Central memory CD4-positive, alpha-beta T cell (primary cell): ENCODE results near the gene COPS3.
"Not testable (repeated sequence)": the region's sequence is repeated elsewhere in the genome, so short reads cannot be mapped to it uniquely, and the experiment has no call there.

Source experiments
- DNase-seq: peaks from one replicate; pipeline ENCODE4 v3.0.0; 2022

COPS3 gene

DNA sequence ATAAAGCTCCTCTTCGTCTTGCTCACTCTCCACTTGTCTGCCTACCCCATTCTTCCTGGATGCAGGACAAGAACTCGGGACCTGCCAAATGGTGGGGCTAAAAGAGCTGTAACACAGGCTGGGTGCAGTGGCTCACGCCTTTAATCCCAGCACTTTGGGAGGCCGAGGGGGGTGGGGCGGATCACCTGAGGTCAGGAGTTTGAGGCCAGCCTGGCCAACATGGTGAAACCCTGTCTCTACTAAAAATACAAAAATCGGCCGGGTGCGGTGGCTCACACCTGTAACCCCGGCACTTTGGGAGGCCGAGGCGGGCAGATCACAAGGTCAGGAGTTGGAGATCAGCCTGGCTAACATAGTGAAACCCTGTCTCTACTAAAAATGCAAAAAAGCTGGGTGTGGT is 20.6 kb upstream of the COPS3 start:
- DNase-seq, result not testable (repeated sequence)

DNA sequence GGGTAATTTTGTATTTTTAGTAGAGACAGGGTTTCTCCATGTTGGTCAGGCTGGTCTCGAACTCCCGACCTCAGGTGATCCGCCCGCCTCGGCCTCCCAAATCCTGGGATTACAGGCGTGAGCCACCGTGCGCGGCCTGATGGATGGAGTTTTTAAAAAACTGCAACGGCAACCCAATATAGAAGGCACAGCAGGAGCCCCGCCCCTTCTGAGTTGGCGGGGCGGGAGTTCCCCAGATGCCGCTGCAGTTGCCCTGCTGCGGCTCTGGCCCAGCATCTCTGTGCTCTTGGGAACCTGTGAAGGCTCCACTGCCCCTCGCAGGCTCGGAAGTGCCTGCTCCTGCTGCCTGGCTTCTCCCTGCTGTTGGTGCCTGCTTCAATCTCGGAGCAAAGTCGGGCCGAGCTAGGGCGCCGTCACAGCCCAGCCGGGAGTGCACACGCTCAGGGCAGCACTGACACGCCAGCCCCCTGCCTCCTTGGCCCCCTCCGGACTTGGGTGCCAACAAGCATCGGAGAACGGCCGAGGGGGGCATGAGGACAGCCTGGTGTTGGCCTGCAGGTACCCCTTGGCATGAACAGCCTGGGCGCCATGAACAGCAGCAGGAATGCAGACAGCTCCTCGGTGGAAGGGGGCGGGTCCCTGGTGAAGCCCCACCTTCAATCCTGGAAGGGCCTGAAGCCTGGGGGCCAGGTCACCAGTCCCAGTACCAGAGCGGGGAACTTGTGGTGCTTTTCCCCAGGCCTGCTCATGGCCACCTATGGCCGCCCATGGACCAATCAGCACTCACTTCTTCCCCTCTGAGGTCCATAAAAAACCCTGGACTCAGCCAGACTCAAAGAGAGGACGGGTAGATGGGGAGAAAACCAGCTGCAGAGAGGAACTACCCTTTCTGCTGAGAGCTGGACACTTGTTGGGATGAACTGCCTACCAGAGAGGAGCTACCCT is 19.9 kb upstream of the COPS3 start:
- peak; percentile 31 for DNase-seq

DNA sequence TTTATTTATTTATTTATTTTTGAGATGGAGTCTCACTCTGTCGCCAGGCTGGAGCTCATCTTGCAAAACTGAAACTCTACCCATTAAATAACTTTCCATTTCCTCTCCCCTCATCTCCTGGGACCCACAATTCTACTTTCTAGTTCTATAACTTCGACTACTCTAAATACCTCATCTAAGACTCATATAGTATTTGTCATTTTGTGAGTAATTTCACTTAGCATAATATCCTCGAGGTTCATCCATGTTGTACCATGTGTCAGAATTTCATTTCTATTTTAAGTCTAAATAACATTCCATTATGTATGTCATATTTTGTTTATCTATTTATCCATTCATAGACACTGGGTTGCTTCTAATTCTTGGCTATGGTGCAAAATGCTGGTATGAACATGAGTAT is 17.1 kb upstream of the COPS3 start:
- DNase-seq, result no peak

DNA sequence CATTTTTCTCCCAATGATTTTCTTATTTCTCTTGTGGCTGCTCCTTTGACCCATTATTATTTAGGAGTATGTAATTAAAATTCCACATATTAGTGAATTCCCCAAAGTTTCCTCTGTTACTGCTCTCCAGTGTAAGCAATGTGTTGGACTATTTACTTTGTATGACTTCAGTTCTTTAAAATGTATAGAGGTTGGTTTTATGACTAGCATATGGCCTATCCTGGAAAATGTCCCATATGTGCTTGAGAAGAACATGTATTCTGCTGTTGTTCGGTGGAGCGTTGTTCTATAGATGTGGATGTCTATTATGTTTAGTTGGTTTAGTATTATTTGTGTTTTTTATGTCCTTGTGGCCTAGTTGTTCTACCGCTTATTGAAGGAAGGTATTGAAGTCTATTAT is 16.2 kb upstream of the COPS3 start:
- DNase-seq, result no peak

DNA sequence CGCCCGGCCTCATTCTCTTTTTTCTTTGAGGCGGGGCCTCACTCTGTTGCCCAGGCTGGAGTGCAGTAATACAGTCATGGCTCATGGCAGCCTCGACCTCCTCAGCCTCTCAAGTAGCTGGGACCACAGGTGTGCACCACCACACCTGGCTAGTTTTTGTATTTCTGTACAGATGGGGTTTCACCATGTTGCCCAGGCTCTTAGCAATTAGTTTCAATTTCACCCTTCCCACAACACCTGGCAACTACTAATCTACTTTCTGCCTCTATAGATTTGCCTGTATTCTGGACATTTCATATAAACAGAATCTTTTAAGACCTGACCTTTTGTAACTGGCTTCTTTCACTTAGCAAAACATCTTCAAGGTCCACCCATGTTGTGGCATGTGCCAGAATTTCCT is 14.1 kb upstream of the COPS3 start:
- DNase-seq, result no peak

DNA sequence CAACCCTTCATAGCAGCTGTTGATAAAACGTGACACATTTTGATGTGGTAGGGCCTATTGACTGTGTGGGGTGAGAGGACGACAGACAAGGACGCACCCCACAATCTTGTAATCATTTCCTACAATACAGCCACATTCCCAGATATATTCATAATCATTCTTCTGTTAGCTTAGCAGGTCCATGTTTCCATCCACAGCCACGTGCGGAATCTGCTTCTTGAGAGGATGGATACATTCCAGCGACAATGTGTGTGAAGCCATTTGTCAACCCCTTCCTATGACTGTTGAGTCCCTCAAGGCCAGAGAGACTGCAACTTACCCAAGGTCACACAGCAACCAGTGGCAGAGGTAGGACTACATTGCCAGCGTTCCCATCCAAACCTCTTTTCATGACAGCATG is 8.7 kb upstream of the COPS3 start:
- no peak for DNase-seq

DNA sequence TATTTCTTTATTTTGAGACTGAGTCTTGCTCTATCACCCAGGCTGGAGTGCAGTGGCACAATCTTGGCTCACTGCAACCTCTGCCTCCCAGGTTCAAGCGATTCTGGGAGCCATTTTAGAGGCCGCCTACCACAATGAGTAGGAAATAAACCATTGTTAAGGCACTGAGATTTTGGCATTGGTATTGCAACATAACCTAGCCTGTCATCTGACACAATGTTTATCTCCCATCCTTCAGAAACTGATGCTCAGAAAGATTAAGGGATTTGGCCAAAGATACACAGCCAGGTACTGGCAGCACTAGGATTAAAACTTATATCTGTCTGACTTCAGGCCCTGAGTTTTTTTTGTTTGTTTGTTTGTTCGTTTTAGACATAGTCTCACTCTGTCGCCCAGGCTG is 8.0 kb upstream of the COPS3 start:
- no peak for DNase-seq

DNA sequence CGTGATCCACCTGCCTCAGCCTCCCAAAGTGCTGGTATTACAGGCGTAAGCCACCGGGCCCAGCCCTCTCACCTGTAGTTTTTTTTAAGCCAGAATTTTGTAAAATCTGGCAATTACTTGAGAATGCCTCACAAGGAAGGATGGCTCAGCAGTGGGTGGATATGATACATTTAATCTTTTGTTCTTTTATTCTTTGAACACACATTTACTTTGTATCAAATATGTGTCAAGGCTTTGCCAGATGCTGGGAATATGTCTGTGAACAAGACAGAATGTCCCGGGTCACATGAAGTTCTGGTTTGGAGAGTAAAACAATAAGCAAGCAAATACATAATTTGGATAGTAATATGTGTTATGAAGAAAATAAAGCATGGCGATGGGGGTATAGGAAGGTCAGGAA is 4.9 kb upstream of the COPS3 start:
- no peak for DNase-seq

DNA sequence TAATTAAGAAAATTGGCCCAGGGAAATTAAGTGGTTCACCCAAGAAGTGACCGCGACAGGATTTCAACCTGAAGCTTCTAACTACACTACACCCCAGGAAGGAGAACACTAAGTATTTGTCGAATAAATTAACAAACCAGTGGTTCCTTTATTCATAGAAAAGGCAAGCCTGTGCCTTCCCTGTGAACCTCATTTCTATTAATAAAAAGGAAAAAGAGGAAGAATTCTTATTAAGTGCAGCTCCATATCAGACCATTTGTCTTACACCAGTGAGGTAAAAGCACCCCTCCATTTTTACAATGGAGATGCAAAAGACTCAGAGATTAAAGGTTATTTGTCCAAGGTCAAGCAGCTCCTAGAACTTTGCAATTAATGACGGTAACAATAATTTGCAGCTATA is 1.7 kb downstream of the COPS3 start:
- DNase-seq, result no peak

DNA sequence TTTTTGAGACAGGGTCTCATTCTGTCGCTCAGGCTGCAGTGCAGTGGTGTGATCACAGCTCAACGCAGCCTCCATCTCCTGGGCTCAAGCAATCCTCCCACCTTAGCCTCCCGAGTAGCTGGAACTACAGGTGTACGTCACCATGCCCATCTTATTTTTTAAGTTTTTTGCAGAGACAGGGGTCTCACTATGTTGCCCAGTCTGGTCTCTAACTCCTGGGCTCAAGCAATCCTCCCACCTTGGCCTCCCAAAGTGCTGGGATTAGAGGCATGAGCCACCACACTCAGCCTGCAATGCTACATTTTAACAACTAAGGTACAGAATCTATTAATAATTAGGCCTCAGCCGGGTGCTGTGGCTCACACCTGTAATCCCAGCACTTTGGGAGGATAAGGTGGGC is 3.6 kb downstream of the COPS3 start:
- DNase-seq, result not testable (repeated sequence)

DNA sequence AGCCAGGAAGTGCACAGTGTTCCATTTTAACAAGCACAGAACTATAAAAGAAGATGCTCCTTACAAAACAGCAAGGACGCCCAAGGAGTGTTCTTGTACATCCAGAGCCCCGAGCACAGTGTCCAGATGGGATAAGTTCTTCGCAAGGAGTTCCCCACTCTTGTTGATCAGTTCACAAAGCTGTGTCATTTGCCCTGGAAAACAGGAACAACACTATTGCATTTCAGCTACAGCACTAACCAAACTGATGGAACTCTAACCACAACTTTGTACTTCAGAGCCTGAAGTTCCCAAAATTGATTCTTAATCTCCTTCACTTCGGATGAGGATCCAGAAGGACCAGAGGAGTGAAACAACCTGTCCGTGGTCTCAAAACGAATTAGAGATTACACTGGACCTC is 5.1 kb downstream of the COPS3 start:
- DNase-seq, result no peak

DNA sequence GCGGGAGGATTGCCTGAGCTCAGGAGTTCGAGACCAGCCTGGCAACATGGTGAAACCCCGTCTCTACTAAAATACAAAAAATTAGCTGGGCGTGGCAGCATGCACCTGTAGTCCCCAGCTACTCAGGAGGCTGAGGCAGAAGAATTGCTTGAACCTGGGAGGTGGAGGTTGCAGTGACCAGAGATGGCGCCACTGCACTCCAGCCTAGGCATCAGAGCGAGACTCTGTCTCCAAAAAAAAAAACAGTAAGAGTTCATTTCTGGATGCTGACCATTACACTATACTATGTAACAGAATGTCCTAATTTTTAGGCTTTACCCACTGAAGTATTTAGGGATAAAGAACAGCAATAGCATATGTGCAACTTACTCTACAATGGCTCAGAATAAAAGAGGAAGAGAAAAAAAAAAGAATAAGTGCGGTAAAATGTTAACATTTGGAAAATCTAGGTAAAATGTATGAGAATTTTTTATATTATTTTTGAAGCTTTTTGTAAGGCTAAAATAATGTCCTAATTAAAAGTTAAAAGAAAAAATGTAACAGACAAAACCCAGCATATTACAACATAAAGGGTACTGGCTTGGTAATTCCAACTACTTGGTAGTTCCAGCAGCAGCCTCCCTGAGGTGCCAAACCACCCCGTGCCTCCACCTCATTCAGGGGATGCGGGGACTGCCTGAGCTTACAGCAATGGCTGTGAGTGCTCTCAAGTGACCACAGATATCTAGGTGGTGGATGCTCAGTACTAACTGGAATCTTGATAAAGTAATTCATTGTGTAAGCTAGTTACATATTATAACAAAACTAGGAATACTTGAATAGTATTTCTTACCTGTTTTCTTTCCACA is 10.9 kb downstream of the COPS3 start:
- no peak for DNase-seq

DNA sequence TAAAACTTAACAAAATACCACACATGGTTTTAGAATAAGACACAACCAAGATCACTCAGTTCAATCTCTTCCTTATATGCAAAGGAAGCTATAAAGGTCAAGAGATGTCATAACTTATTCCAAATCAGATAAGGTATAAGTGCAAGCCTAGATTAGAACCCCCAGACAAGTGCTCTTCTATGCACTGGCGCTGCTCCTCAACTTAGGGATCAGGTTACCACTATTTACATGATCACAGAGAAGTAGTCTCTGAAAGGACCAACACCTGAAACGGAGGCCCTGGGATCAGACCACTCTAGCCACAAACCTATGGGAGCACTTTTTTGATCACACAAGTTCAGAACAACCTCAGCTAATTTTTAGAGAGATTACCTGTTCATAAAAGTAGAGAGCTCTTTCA is 16.6 kb downstream of the COPS3 start:
- no peak for DNase-seq

DNA sequence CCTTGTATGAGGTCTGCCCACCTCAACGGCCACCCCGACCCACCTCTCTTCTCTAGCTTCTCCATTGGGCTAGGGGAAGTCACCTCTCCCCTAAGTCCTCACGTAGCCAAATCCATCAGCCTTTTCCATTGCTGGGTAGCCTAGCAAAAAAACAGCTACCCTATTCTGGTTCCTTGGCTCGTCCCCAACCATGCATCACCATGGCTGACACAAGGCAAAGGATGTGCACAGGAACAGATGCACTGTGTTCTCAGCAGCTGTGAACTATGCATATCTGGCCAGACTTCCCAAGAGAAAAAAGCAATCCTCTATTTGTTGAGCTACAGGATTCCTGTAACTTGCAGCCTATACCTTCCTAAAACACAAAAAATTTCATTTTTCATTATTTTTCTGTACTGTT is 22.0 kb downstream of the COPS3 start:
- DNase-seq, result no peak

DNA sequence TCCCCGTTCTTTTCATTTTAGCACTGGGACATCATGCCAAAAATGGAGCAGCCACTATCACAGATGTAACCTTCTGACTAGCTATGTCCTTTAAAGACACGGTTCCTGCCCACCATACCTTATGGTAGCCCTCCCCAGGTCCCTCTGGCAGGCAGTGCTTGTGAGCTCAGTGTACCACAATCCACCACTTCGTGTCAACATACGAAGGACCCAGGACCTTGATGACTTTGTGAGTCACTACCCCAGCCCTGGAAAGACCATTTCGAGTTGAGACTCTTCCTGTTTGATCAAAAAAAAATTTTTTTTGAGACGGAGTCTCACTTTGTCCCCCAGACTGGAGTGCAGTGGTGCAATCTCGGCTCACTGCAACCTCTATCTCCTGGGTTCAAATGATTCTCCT is 23.0 kb downstream of the COPS3 start:
- no peak for DNase-seq

DNA sequence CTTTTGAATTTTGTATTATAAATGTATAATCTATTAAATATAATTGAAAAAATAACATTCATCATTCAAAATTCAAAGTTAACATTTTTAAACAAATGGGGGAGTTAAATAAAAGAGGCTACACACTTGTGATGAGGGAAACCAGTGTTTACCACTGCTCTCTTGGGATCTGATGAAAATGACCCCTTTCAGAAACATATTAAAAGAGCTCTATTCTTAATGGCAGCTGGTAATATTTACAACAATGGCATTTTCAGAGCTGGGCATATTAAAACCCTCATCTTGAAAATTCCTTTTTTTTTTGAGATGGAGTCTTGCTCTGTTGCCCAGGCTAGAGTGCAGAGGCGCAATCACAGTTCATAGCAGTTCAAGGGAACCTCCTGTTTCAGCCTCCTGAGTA is 24.7 kb downstream of the COPS3 start:
- DNase-seq, result no peak

DNA sequence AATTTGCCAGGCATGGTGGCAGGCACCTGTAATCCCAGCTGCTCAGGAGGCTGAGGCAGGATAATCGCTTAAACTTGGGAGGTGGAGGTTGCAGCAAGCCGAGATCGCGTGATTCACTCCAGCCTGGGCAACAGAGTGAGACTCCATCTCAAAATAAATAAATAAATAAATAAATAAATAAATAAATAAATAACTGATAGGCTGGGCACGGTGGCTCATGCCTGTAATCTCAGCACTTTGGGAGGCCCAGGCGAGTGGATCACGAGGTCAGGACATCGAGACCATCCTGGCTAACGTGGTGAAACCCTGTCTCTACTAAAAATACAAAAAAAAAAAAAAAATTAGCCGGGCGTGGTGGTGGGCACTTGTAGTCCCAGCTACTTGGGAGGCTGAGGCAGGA is 25.4 kb downstream of the COPS3 start:
- DNase-seq, result not testable (repeated sequence)

DNA sequence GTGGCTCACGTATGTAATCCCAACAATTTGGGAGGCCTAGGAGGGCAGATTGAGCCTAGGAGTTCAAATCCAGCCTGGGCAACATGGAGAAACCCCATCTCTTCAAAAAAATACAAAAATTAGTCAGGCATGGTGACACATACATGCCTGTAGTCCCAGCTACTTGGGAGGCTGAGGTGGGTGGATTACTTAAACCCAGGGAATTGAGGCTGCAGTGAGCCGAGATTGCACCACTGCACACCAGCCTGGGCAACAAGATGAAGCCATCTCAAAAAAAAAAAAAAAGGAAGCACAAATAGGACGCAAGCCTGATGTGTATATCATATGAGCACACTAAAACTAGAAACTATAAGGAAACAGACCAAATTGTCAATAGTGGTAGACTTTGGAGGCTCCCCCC is 27.0 kb downstream of the COPS3 start:
- DNase-seq, result no peak

DNA sequence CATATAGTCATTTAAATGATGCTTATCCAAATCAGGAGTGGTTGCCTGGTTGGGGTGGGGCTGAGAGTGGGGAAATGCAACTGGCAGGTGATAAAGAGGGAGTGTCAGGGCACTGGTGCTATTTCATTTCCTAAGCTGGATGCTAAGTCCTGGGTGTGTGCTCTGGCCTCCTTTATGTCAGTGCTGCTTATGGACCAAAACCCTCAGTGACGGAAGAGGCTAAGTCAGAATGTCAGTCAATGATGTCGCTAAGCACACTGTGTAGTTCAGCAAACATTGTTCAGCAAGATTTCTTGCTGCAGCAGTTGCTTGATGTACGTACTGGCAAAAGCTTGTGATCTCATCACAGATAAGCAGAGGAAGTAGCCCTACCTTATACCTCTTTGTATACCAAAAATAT is 27.6 kb downstream of the COPS3 start:
- no peak for DNase-seq

DNA sequence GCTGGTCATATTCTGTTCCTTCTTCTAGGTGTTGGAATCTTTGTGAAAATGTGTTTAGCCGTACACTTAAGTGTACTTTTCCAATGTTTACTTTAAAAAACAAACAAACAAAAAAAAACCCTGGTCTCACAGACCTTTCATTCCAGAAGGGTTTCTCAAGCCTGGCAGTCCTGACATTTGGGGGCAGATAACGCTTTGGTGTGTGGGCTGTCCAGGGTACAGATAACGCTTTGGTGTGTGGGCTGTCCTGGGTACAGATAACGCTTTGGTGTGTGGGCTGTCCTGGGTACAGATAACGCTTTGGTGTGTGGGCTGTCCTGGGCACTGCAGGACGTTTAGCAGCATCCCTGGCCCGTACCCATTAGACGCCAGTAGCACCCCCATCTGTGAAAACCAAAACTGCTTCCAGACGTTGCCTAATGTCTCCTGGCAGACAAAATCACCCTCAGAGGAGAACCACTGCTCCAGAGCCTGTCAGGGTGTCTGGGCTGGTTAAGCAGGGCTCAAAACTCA is 28.8 kb downstream of the COPS3 start:
- no peak for DNase-seq

DNA sequence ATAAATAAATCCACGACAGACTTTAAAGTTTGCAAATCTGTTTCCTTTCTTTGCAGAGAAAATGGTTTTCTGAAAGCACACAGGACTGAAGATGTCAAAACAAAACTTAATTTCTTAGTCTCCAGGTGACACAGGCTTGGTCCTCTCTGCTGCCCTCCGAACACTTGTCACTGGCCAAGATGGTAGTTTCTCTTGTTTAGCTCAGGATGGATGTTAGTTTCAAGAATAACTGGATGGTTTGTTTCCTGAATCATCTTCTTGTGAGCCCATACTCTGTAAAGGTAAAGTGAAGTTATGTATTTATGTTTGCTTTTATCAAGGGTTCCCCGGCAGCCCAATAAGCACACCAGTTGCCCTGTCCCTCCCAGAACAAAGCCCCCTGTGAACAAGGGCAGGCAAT is 34.2 kb downstream of the COPS3 start:
- DNase-seq, result no peak

DNA sequence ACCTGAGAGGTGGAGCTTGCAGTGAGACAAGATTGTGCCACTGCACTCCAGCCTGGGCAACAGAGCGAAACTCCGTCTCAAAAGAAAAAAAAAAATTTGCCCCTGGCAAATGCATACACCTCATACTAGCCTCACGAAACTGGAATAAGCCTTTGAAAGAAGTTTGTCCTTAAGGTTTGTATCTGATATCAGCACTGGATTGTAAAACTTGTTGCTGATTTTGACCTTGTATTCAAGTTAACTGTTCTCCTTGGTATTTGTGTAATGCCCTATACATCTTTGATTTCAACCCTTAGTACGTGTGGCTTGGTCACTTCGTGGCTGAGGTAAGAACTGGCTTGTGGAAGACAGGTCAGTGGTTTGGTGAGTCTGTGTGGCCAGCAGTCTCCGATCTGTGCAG is 37.9 kb downstream of the COPS3 start:
- no peak for DNase-seq

DNA sequence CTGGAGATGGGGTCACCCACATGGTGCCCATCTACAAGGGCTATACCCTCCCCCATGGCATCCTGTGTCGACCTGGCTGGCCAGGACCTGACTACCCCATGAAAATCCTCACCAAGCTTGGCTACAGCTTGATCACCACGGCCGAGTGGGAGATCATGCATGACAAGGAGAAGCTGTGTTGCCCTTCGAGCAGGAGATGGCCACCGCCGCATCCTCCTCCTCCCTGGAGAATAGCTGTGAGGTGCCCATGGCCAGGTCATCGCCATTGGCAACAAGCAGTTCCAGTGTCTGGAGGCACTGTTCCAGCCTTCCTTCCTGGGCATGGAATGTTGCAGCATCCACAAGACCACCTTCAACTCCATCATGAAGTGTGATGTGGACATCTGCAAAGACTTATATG is 38.8 kb downstream of the COPS3 start:
- no peak for DNase-seq

DNA sequence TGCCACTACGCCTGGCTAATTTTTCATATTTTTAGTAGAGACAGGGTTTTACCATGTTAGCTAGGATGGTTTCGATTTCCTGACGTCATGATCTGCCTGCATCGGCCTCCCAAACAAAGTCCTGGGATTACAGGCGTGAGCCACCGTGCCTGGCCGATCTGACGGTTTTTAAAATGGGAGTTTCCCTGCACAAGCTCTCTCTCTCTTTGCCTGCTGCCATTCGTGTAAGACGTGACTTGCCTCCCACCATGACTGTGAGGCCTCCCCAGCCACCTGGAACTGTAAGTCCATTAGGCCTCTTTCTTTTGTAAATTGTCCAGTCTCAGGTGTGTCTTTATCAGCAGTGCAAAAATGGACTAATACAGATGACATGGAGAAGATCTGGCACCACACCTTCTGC is 39.4 kb downstream of the COPS3 start:
- DNase-seq, result no peak
